ENCODE measurements around the gene ACBD4.

ACBD4 gene

DNA sequence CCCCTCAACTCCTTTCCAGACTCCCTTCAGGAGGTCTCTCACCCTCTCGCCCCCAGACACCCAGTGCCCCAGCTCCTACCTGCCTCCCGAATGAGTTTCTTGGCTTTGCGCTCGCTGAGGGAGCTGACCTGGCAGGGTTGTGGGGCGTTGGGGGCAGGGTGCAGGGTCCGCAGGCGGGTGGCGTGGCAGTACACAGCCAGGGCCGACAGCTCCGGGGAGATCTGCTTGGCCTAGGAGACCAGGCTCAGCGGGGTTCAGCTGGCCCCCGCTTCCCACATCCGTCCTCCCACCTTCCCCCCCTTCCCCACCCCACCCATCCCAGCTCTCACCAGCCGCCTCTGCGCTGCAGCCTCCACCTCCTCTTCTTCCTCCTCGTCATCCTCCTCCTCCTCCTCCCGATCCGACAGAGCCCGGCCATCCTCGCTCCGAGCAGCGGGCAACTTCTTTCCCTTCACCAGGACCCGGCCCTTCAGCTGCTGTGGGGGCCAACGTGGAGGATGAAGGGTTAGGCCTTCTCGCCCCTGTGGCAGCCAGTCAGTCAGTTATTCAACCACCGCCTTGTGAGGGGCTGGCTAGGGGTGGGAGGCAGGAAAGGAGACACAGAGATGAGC is 20.4 kb upstream of the ACBD4 start:
- TF ChIP-seq CTCF (conservative IDR thresholded peaks at IDR 0.05; ENCODE audit: low read length) = no peak

GRCh38 chr17:45115871-45116270 is 19.6 kb upstream of the ACBD4 start:
- H3K4me3 ChIP-seq (ENCODE audit: low read length) = no peak overlapping the region
- DNase-seq (ENCODE audit: low read depth) = no peak
- no peak for TF ChIP-seq CTCF (conservative IDR thresholded peaks at IDR 0.05; ENCODE audit: low read length)

More for the DNA sequence above, 20.4 kb upstream of the ACBD4 start:
- no peak overlapping the region for H3K4me3 ChIP-seq (ENCODE audit: low read length)
- DNase-seq (ENCODE audit: low read depth) = no peak

GRCh38 chr17:45116434-45117016 is 19.0 kb upstream of the ACBD4 start:
- TF ChIP-seq CTCF (conservative IDR thresholded peaks at IDR 0.05; ENCODE audit: low read length) = no peak
- H3K4me3 ChIP-seq (ENCODE audit: low read length) = no peak overlapping the region
- no peak for DNase-seq (ENCODE audit: low read depth)

DNA sequence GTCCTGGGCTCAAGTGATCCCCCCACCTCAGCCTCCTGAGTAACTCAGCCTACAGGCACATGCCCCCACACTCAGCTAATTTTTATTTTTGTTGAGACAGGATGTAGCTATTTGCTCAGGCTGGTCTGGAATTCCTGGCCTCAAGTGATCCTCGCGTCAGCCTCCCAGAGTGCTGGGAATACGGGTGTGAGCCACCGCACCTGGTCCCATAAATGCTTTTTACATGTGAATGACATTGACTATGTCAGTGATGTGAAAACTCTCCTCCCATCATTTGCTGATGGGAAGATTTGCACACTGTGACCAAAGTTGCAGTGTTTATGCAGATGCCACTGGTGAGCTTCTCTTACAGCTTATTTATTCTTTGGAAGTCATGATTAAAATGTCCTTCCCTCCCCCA is 18.2 kb upstream of the ACBD4 start:
- TF ChIP-seq CTCF (conservative IDR thresholded peaks at IDR 0.05; ENCODE audit: low read length) = no peak
- no peak for DNase-seq (ENCODE audit: low read depth)
- no peak overlapping the region for H3K4me3 ChIP-seq (ENCODE audit: low read length)

DNA sequence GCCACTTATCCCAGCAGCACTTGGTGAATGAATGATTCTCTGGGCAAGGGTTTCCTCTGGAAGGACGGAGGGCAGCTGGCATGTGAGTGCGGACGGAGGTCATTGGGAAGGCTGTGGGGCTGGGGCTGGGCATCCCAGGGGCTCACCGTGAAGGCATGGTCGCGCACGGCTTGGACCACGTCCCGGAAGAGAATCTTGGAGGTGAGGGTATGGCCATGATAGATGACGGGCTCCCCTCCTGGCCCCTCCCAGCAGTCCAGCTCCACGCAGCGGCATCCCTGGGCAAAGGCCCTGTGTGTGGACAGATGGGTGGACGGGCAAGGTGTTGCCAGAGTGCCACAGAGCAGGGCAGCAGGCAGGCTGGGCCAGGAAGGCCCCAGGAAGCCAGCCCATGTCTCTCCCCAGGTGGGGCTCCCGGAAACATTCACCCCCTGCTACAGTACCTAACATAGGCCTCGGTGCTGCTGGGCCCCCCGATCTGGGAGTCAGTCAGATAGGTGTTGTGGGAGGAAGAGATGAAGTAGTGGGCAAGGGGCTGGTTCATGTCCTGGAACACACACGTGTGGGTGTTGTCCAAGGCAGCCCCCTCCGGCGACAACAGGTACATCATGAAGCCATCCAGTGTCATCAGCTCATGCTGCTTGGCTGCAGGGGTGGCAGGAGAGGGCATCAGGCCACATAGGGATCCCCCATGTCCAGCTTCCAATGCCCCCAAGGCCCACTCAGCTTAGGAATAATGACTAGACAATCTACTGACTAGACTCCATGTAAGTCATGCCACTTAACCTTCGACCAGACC is 17.4 kb upstream of the ACBD4 start:
- TF ChIP-seq CTCF (conservative IDR thresholded peaks at IDR 0.05; ENCODE audit: low read length) = no peak
- DNase-seq (ENCODE audit: low read depth) = no peak
- H3K4me3 ChIP-seq (ENCODE audit: low read length) = no peak overlapping the region

GRCh38 chr17:45118691-45119090 is 16.8 kb upstream of the ACBD4 start:
- H3K4me3 ChIP-seq (ENCODE audit: low read length) = no peak overlapping the region
- DNase-seq (ENCODE audit: low read depth) = no peak
- TF ChIP-seq CTCF (conservative IDR thresholded peaks at IDR 0.05; ENCODE audit: low read length) = no peak

DNA sequence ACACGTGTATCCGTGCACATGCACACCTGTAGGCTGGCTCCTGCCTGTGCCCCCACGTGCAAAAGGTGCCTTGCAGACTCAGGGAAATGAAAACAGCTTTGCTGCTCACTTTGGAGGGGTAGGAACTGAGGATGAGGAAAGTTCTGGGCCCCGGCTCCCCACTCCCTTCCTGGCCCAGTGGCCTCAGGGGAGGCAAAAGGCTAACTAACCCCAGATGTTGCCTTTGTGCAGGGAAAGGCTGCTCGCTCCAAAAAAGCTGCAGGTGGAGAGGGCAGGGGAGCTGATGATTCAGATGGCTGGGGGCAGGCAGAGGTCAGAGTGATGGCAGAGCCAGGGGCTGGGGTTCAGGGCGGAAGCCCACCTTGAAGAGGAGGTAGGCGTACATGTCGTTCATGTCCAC is 15.5 kb upstream of the ACBD4 start:
- DNase-seq (ENCODE audit: low read depth) = no peak
- no peak for TF ChIP-seq CTCF (conservative IDR thresholded peaks at IDR 0.05; ENCODE audit: low read length)
- no peak overlapping the region for H3K4me3 ChIP-seq (ENCODE audit: low read length)

All from AG10803 (cell line).